Neuronal stem cell (in vitro differentiated cells): ENCODE measurements around the gene GABRE.

Experiments
- DNase-seq: peaks from one replicate; pipeline ENCODE4 v3.0.0-alpha.2; 2013; ENCODE audit warnings: low spot score
- H2AFZ ChIP-seq: one replicate; pipeline ENCODE4 v1.6.1; 2013; ENCODE audit warnings: mild to moderate bottlenecking, low read length, inconsistent platforms
- H2AK5ac ChIP-seq: 2 replicates; pipeline ENCODE4 v1.6.1; 2013; ENCODE audit warnings: low read depth, mild to moderate bottlenecking, inconsistent platforms, low read length, moderate library complexity, mixed read lengths
- H2BK120ac ChIP-seq: 2 replicates; pipeline ENCODE4 v1.6.1; 2013; ENCODE audit warnings: low read depth, mild to moderate bottlenecking, inconsistent platforms, low read length, moderate library complexity, mixed read lengths
- H2BK12ac ChIP-seq: one replicate; pipeline ENCODE4 v1.6.1; 2013; ENCODE audit warnings: low read length, inconsistent platforms
- H2BK15ac ChIP-seq: 2 replicates; pipeline ENCODE4 v1.6.1; 2013; ENCODE audit warnings: mild to moderate bottlenecking, low read length, inconsistent platforms, mixed read lengths
- H2BK5ac ChIP-seq: one replicate; pipeline ENCODE4 v1.6.1; 2013; ENCODE audit warnings: inconsistent platforms, mild to moderate bottlenecking, low read length, moderate library complexity
- H3K14ac ChIP-seq: one replicate; pipeline ENCODE4 v1.6.1; 2013; ENCODE audit warnings: low read length, inconsistent platforms
- H3K18ac ChIP-seq: 2 replicates; pipeline ENCODE4 v1.6.1; 2013; ENCODE audit warnings: low read length, inconsistent platforms
- H3K23ac ChIP-seq: 2 replicates; pipeline ENCODE4 v1.6.1; 2013; ENCODE audit warnings: low read depth, mild to moderate bottlenecking, mixed read lengths, low read length, inconsistent platforms; ENCODE audit not compliant: poor library complexity
- H3K27ac ChIP-seq: replicated peaks from 3 replicates; pipeline ENCODE4 v1.5.1; 2013; ENCODE audit warnings: low read length, inconsistent platforms
- H3K27me3 ChIP-seq, 3 experiments: 2 replicates each; pipeline ENCODE4 v1.6.1; 2013; ENCODE audit warnings: low read length in 3 of 3, mild to moderate bottlenecking in 2 of 3, inconsistent platforms in 1 of 3, low read depth in 1 of 3, mixed read lengths in 1 of 3, moderate library complexity in 1 of 3; ENCODE audit not compliant: control insufficient read depth in 3 of 3, insufficient read depth in 3 of 3
- H3K36me3 ChIP-seq, 2 donors: replicated peaks in 1 of 2; 2 replicates each; pipeline ENCODE4 v1.6.1; 2013; ENCODE audit warnings: low read length in 2 of 2; ENCODE audit not compliant: control insufficient read depth in 2 of 2, insufficient read depth in 2 of 2
- H3K4ac ChIP-seq: 2 replicates; pipeline ENCODE4 v1.6.1; 2013; ENCODE audit warnings: inconsistent platforms, mild to moderate bottlenecking, low read length, moderate library complexity
- H3K4me1 ChIP-seq, 2 donors: 1 replicate in 1 of 2; 2 replicates in 1 of 2; pipeline ENCODE4 v1.6.1; 2013; ENCODE audit warnings: low read length in 2 of 2, low read depth in 1 of 2; ENCODE audit not compliant: control insufficient read depth in 2 of 2, insufficient read depth in 1 of 2
- H3K4me2 ChIP-seq: one replicate; pipeline ENCODE4 v1.6.1; 2013; ENCODE audit warnings: mild to moderate bottlenecking, low read length, inconsistent platforms; ENCODE audit not compliant: insufficient read depth, poor library complexity, severe bottlenecking
- H3K4me3 ChIP-seq, 2 donors: 2 replicates each; pipeline ENCODE4 v1.5.1; 2013; ENCODE audit warnings: low read length in 2 of 2, mild to moderate bottlenecking in 2 of 2, inconsistent platforms in 1 of 2, moderate library complexity in 1 of 2
- H3K79me1 ChIP-seq: one replicate; pipeline ENCODE4 v1.6.1; 2013; ENCODE audit warnings: low read depth, mild to moderate bottlenecking, inconsistent platforms, low read length, moderate library complexity
- H3K9ac ChIP-seq: one replicate; pipeline ENCODE4 v1.6.1; 2013; ENCODE audit warnings: mild to moderate bottlenecking, low read depth, low read length, inconsistent platforms; ENCODE audit not compliant: poor library complexity
- H3K9me3 ChIP-seq, 2 donors: replicated peaks in 1 of 2; 2 replicates each; pipeline versions ENCODE3 to v1.6.1; 2013; ENCODE audit warnings: low read length in 2 of 2, mild to moderate bottlenecking in 2 of 2, inconsistent platforms in 1 of 2, low read depth in 1 of 2, mixed read lengths in 1 of 2, moderate library complexity in 1 of 2; ENCODE audit not compliant: control insufficient read depth in 2 of 2, insufficient read depth in 1 of 2
- H4K8ac ChIP-seq: one replicate; pipeline ENCODE4 v1.6.1; 2013; ENCODE audit warnings: low read depth, mild to moderate bottlenecking, inconsistent platforms, low read length, moderate library complexity
- H4K91ac ChIP-seq: one replicate; pipeline ENCODE4 v1.6.1; 2013; ENCODE audit warnings: low read length, low read depth, mild to moderate bottlenecking, inconsistent platforms; ENCODE audit not compliant: poor library complexity
- WGBS, 2 donors: extraction: QIAGEN DNeasy Blood & Tissue Kit; methylation state at CpG; one replicate each; pipeline ENCODE4 v1.1.7; 2013; ENCODE audit warnings: missing lambda C conversion rate in 2 of 2, mixed read lengths in 1 of 2; ENCODE audit not compliant: insufficient read length in 2 of 2, insufficient replicate concordance in 1 of 2; ENCODE audit errors: extremely low coverage in 2 of 2; 5-methylcytosine and 5-hydroxymethylcytosine counted together

Gene GABRE

DNA sequence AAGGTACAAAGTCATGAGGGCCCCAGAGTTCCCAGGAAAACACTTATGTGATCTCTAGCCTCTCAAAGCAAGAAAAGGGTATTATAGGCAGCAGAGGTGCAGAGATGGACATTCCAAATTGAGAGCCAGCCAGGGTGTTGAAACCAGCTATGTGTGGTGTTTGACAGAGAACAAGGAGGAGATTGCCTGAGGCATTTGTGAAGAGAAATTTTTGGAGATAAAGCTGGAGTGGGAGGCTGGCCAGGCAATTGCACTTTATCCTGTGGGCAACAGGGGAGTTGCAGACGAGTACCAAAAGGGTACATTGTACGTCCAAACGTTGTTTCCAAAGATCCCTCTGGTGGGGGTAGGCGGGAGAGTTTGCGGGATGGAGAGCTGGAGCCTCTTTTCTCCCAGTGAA lies 2.5 kb upstream of the GABRE start:
- Histone ChIP-seq H3K79me1 (no peaks in the 10 kb centered on the region), H3K9me3 (no peaks in the 10 kb centered on the region), H2BK5ac (no peak overlapping the region), H2BK15ac (no peak overlapping the region), H3K4ac (no peak overlapping the region), H2BK12ac (no peak overlapping the region), H3K9ac (no peak overlapping the region), H3K18ac (no peak overlapping the region), H3K4me2 (no peak overlapping the region), H3K27ac (no peak overlapping the region), H3K36me3 (no peaks in the 10 kb centered on the region), H2BK120ac (no peak overlapping the region), H3K23ac (no peak overlapping the region), H2AK5ac (no peak overlapping the region), H4K91ac (no peak overlapping the region), H3K4me3 (no peak overlapping the region), H4K8ac (no peak overlapping the region), H3K4me1 (peaks cover 0 to 2% of the 10 kb centered on the region in 2 donors), H3K14ac (no peak overlapping the region), H3K27me3 (peaks cover 0 to 40% (median 15%) of the 10 kb centered on the region in 3 experiments), H2AFZ (no peak overlapping the region)
- DNase-seq: no peak
- whole genome bisulfite sequencing, 2 donors: no CpG with 5 or more reads among the region's 5 CpGs

DNA sequence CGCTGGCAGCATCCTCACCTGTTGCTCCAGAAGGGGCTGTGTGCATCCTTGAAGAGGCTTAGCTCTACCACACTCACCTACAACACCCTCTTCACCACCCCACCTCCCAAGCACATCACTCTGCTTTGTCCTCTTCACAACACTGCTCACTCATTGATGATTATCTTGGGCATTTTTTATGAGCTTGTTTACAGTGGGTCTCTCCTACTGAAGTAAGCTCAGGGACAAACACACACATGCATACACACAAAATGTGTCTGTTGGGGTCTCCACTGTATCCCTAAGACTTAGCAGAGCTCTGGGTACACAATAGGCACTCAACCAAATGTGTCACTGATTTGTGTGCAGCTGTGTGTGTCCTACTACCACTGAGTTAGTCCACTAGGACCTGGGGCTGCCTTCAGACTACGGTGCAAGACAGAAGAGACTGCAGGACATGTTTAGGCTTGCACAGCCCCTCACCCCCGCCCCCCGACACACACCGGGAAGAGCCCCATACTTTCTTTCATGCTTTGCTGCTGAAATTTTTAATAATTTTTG lies 1.3 kb upstream of the GABRE start:
- H3K27ac ChIP-seq: no peak overlapping the region
- no peak overlapping the region for H2BK12ac ChIP-seq
- H3K36me3 ChIP-seq: no peaks in the 10 kb centered on the region
- H3K4ac ChIP-seq: no peak overlapping the region
- DNase-seq: no peak
- H4K91ac ChIP-seq: no peak overlapping the region
- H3K9ac ChIP-seq: no peak overlapping the region
- no peak overlapping the region for H3K14ac ChIP-seq
- no CpG with 5 or more reads among the region's 5 CpGs for WGBS, 2 donors
- no peak overlapping the region for H3K4me3 ChIP-seq
- no peaks in the 10 kb centered on the region for H3K9me3 ChIP-seq
- peaks cover 0 to 40% (median 15%) of the 10 kb centered on the region in 3 experiments for H3K27me3 ChIP-seq
- no peak overlapping the region for H3K4me2 ChIP-seq
- no peaks in the 10 kb centered on the region for H3K79me1 ChIP-seq
- no peak overlapping the region for H3K23ac ChIP-seq
- no peak overlapping the region for H4K8ac ChIP-seq
- H2AFZ ChIP-seq: no peak overlapping the region
- H2BK5ac ChIP-seq: no peak overlapping the region
- no peak overlapping the region for H3K18ac ChIP-seq
- no peak overlapping the region for H2BK120ac ChIP-seq
- H3K4me1 ChIP-seq: peaks cover 0 to 2% of the 10 kb centered on the region in 2 donors
- no peak overlapping the region for H2BK15ac ChIP-seq
- no peak overlapping the region for H2AK5ac ChIP-seq

DNA sequence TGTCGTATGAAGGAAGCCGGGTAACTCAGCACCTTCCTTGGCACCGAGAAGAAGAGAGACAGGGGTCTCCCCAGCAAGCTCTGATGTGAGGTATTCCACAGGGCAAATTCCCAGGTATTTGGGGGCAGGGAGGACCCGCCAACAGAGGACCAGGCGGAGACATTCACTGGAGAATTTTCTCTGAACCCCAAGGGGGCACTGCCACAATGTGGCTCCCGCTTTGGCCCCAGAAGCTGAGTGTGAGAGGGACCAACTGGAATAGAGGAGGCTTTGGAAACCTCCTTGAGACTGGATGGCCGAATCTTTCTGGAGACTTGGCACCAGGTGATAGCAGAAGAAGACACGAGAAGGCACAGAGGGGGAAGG lies 735 bp upstream of the GABRE start:
- no peak overlapping the region for H3K4ac ChIP-seq
- no CpG with 5 or more reads among the region's 8 CpGs for WGBS, 2 donors
- H4K91ac ChIP-seq: no peak overlapping the region
- no peaks in the 10 kb centered on the region for H3K79me1 ChIP-seq
- DNase-seq: no peak
- H3K4me2 ChIP-seq: no peak overlapping the region
- H4K8ac ChIP-seq: no peak overlapping the region
- peaks cover 0 to 2% of the 10 kb centered on the region in 2 donors for H3K4me1 ChIP-seq
- no peak overlapping the region for H3K18ac ChIP-seq
- no peaks in the 10 kb centered on the region for H3K36me3 ChIP-seq
- H2AK5ac ChIP-seq: no peak overlapping the region
- no peak overlapping the region for H2BK5ac ChIP-seq
- no peak overlapping the region for H2BK120ac ChIP-seq
- no peaks in the 10 kb centered on the region for H3K9me3 ChIP-seq
- no peak overlapping the region for H2BK15ac ChIP-seq
- no peak overlapping the region for H3K14ac ChIP-seq
- H3K27ac ChIP-seq: no peak overlapping the region
- no peak overlapping the region for H3K23ac ChIP-seq
- H3K4me3 ChIP-seq: no peak overlapping the region
- H3K27me3 ChIP-seq: peaks cover 0 to 41% (median 15%) of the 10 kb centered on the region in 3 experiments
- no peak overlapping the region for H2AFZ ChIP-seq
- no peak overlapping the region for H2BK12ac ChIP-seq
- no peak overlapping the region for H3K9ac ChIP-seq

DNA sequence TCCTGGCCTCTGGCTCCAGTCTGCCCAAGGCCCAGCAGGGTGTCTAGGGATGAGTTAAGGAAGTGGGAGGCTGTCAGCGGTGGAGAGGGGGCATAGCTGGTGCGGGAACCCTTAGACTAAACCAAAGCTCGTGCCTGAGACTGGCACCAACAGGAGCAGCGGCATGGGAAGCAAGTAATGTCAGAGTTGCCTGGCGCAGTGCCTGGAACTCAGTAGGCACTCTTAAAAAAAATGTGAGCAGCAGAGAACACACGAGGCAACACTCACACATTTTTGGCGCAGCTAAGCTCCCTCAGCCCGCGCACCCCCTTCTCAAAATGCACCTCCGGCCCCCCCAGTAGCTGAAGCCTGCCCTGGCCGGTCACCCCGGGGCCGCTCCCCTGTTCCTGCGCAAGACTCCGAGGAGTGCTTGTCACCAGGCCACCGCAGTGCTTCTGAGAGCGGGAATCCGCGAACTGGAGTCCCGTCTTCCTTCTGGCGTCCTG lies 583 bp downstream of the GABRE start:
- H3K27me3 ChIP-seq: peaks cover 0 to 48% (median 15%) of the 10 kb centered on the region in 3 experiments
- H2BK120ac ChIP-seq: no peak overlapping the region
- H3K4ac ChIP-seq: no peak overlapping the region
- no peaks in the 10 kb centered on the region for H3K9me3 ChIP-seq
- no peak overlapping the region for H4K8ac ChIP-seq
- H4K91ac ChIP-seq: no peak overlapping the region
- no peak overlapping the region for H2BK5ac ChIP-seq
- no peak overlapping the region for H2BK15ac ChIP-seq
- WGBS, 2 donors: no CpG with 5 or more reads among the region's 21 CpGs
- no peaks in the 10 kb centered on the region for H3K36me3 ChIP-seq
- H2BK12ac ChIP-seq: no peak overlapping the region
- peaks cover 0 to 2% of the 10 kb centered on the region in 2 donors for H3K4me1 ChIP-seq
- no peak overlapping the region for H3K27ac ChIP-seq
- H2AK5ac ChIP-seq: no peak overlapping the region
- DNase-seq: no peak
- no peaks in the 10 kb centered on the region for H3K79me1 ChIP-seq
- peak overlapping the region in 1 of 2 donors; percentile 72 for H3K4me3 ChIP-seq
- H2AFZ ChIP-seq: peak overlapping the region; percentile 11
- peak overlapping the region; percentile 69 for H3K4me2 ChIP-seq
- H3K14ac ChIP-seq: no peak overlapping the region
- no peak overlapping the region for H3K23ac ChIP-seq
- H3K18ac ChIP-seq: peak overlapping the region; percentile 48
- H3K9ac ChIP-seq: no peak overlapping the region
